ENCODE measurements around the gene CCDC92B. TPM values are rescaled to one million over a fixed set of nuclear protein-coding genes. Genes with fewer than 3 reads are reported as not detected.
"Not testable (repeated sequence)": the region's sequence is repeated elsewhere in the genome, so short reads cannot be mapped to it uniquely, and the experiment has no call there.

The CCDC92B gene
- total RNA-seq, 6 experiments from 2014 or later: not detected

- DNase-seq (no peak), ATAC-seq (no peak)
- Histone ChIP-seq H3K27ac (no peak overlapping the region), H3K4me3 (no peak overlapping the region), H3K4me1 (no peaks in the 10 kb centered on the region), H3K36me3 (peaks cover 4 to 66% (median 18%) of the 10 kb centered on the region in 4 donors), H3K27me3 (no peaks in the 10 kb centered on the region), H3K9me3 (no peaks in the 10 kb centered on the region)
- intact Hi-C loops (cut with DNase I): no loop called here
- WGBS (ENCODE audit: insufficient coverage, low coverage, low lambda C conversion rate, missing lambda C conversion rate): 86% methylated on average over 7 of the region's 7 CpGs
- TF ChIP-seq CTCF (IDR thresholded peaks at IDR 0.05): no peak
- no peak for TF ChIP-seq POLR2A (IDR thresholded peaks at IDR 0.05)
Measured at GRCh38 chr17:2681650-2682049, 67.8 kb downstream of the CCDC92B start.

GRCh38 chr17:2680961-2681360 lies 68.5 kb downstream of the CCDC92B start:
- no peak for ATAC-seq
- Histone ChIP-seq H3K4me1 (no peaks in the 10 kb centered on the region), H3K4me3 (no peak overlapping the region), H3K9me3 (no peaks in the 10 kb centered on the region), H3K27ac (no peak overlapping the region), H3K27me3 (no peaks in the 10 kb centered on the region), H3K36me3 (peaks cover 4 to 70% (median 21%) of the 10 kb centered on the region in 4 donors)
- 93% methylated on average over 2 of the region's 2 CpGs for WGBS (ENCODE audit: insufficient coverage, low coverage, low lambda C conversion rate, missing lambda C conversion rate)
- intact Hi-C loops (cut with DNase I): no loop called here
- DNase-seq: no peak
- no peak for TF ChIP-seq CTCF (IDR thresholded peaks at IDR 0.05)
- no peak for TF ChIP-seq POLR2A (IDR thresholded peaks at IDR 0.05)

- H3K27me3 ChIP-seq; H3K9me3 ChIP-seq; DNase-seq; H3K4me1 ChIP-seq; H3K4me3 ChIP-seq; ATAC-seq; H3K27ac ChIP-seq; intact Hi-C loops (cut with DNase I): not testable (repeated sequence)
- 93% methylated on average over 1 of the region's 1 CpG for WGBS (ENCODE audit: insufficient coverage, low coverage, low lambda C conversion rate, missing lambda C conversion rate)
- peaks cover 4 to 77% (median 21%) of the 10 kb centered on the region in 4 donors for H3K36me3 ChIP-seq
Measured at GRCh38 chr17:2679247-2679646, 70.2 kb downstream of the CCDC92B start.

MicroRNAs within 50 kb of the gene (microRNA counts, 767-probe panel; counts per million panel counts)
- microRNA hsa-miR-1253: 237 counts per million

Small RNAs within 50 kb of the gene (microRNA-seq; reads per million reads assigned to microRNA genes)
- 0 reads per million in 2 donors for gene MIR1253
- 0 reads per million in 2 donors for gene MIR6776

Small RNAs within 50 kb of the gene (small RNA-seq; reads per million reads assigned to genes)
- gene MIR1253 (0 reads per million in 2 experiments), gene MIR6776 (0 reads per million in 2 experiments), gene RN7SL608P (0 reads per million in 2 experiments), gene hsa-mir-1253 (0 reads per million in 2 experiments)

Other genes starting within 250 kb of the CCDC92B start
- gene METTL16, start 237.8 kb downstream of the CCDC92B start, total RNA-seq: 10 to 100 TPM in 1 of 6 experiments, 1 to 10 TPM in 5; 8.4 to 12.1 (median 9.3) TPM
- gene PAFAH1B1, start 156.0 kb downstream of the CCDC92B start, total RNA-seq: 10 to 100 TPM; 32.6 to 69.9 (median 42.2) TPM
- 100 to 1,000 TPM in 5 of 6 experiments, 10 to 100 TPM in 1; 88.9 to 224 (median 166) TPM for gene CLUH, start 37.9 kb downstream of the CCDC92B start, total RNA-seq
- 1 to 10 TPM; 1.0 to 3.8 (median 1.8) TPM for gene RAP1GAP2, start 46.8 kb upstream of the CCDC92B start, total RNA-seq